Measurements from ENCODE around the gene GARIN5A.

DNA sequence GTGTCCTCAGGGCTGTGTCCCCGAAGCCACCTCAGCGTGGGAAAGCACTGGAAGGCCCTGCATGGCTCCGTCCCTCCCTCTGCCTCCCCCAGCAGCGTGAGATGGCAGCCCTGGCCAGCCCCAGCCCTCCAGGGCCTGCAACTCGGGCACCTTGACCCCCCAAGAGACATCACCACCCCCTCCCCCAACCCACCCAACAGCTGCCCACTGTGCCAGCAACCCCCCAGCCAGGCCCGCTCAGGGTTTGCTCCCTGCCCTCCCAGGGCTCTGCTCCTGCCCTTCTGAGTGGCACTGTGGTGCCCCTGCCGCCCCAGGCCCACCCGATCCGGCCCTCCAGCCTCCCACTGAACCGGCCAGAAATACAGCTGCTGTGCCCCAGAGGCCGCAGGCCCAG is 38.5 kb upstream of the GARIN5A start:
- TF ChIP-seq CTCF (IDR thresholded peaks at IDR 0.05; ENCODE audit: control extremely low read depth in 1 of 3, insufficient read depth in 1 of 3, low read depth in 1 of 3, low read length in 3 of 3) (no peak), POU5F1 (IDR thresholded peaks at IDR 0.05; ENCODE audit: low read depth, low read length) (no peak), TAF1 (IDR thresholded peaks at IDR 0.05; ENCODE audit: low read depth, low read length) (no peak), ATF3 (IDR thresholded peaks at IDR 0.05; ENCODE audit: insufficient read depth, low read depth, low read length) (no peak), GABPA (IDR thresholded peaks at IDR 0.05; ENCODE audit: borderline replicate concordance, insufficient read depth, low read length) (no peak), EGR1 (IDR thresholded peaks at IDR 0.05; ENCODE audit: borderline replicate concordance, low read depth, low read length) (no peak)
